ENCODE results near the gene LLPH.

The LLPH gene

GRCh38 chr12:66071549-66071948 lies 59.0 kb downstream of the LLPH start:
- TF ChIP-seq, protein P1, sequence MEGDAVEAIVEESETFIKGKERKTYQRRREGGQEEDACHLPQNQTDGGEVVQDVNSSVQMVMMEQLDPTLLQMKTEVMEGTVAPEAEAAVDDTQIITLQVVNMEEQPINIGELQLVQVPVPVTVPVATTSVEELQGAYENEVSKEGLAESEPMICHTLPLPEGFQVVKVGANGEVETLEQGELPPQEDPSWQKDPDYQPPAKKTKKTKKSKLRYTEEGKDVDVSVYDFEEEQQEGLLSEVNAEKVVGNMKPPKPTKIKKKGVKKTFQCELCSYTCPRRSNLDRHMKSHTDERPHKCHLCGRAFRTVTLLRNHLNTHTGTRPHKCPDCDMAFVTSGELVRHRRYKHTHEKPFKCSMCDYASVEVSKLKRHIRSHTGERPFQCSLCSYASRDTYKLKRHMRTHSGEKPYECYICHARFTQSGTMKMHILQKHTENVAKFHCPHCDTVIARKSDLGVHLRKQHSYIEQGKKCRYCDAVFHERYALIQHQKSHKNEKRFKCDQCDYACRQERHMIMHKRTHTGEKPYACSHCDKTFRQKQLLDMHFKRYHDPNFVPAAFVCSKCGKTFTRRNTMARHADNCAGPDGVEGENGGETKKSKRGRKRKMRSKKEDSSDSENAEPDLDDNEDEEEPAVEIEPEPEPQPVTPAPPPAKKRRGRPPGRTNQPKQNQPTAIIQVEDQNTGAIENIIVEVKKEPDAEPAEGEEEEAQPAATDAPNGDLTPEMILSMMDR (IDR thresholded peaks at IDR 0.05; ENCODE audit: low read length, missing control alignments): no peak
- DNase-seq (ENCODE audit: low read depth): no peak
- no peak overlapping the region for H3K4me3 ChIP-seq (replicated peaks; ENCODE audit: low read depth, low read length)

DNA sequence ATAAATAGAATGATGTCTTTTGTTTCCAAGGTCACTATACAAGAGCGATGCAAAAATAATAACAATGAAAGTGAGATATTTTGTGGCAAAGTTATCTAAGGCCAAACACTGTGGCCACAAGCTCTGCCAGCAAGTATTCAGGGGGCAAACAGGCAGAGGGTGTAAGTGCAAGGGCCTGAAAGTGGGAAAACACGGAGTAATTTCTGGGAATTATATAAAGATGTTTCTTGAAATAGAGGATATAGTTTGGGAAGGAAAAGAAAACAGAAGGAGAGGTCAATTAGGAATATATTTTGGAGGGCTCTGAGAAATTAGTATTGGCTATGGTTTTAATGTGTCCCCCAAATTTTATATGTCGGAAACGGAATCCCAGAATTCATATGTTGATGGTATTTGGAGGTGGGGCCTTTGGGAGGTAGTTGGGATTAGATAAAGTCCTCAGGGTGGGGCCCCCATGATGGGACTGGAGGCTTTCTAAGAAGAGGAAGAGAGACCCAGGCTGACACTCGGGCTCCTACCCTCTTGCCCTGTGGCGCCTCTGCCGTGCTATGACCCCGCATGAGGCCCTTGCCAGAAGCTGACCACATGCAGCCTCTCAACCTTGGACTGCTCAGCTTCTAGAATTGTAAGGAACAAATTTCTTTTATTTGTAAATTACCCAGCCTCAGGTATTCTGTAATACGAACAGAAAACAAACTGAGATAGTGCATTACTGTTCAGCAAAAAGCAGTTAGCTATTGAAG lies 60.0 kb downstream of the LLPH start:
- TF ChIP-seq, protein P1 (IDR thresholded peaks at IDR 0.05; ENCODE audit: low read length, missing control alignments): no peak
- DNase-seq (ENCODE audit: low read depth): no peak
- H3K4me3 ChIP-seq (replicated peaks; ENCODE audit: low read depth, low read length): no peak overlapping the region

GRCh38 chr12:66066929-66067523 lies 63.5 kb downstream of the LLPH start:
- H3K4me3 ChIP-seq (replicated peaks; ENCODE audit: low read depth, low read length): no peak overlapping the region
- no peak for DNase-seq (ENCODE audit: low read depth)
- TF ChIP-seq, protein P1 (IDR thresholded peaks at IDR 0.05; ENCODE audit: low read length, missing control alignments): no peak

All from fibroblast of pulmonary artery (primary cell).